NT2/D1 (cell line): ENCODE results near the gene PALLD.

ENCODE experiments used
- YY1 ChIP-seq: IDR thresholded peaks from 2 replicates; pipeline ENCODE4 v1.6.1; 2011; ENCODE audit not compliant: insufficient read length, insufficient read depth
- ZNF274 ChIP-seq: IDR thresholded peaks from 2 replicates; pipeline ENCODE4 v1.6.1; 2011; ENCODE audit warnings: mild to moderate bottlenecking, low read depth, low read length

GRCh38 chr4:168782439-168782838, 285.6 kb downstream of the PALLD start:
- TF ChIP-seq ZNF274 = no peak
- no peak for TF ChIP-seq YY1
